Myocyte (in vitro differentiated cells): ENCODE results near the gene ASXL3. TPM values are rescaled to one million over a fixed set of nuclear protein-coding genes. Genes with fewer than 3 reads are reported as not detected.
A peak's percentile ranks its signal among the peaks of the same experiment; 100 is the strongest.

ENCODE experiments used
- DNase-seq: peaks from one replicate; pipeline ENCODE4 v3.0.0-alpha.2; 2012; ENCODE audit warnings: low read depth
- polyA plus RNA-seq: library from polyadenylated mRNA; unstranded; fragments of >200 nt; gene quantifications from one replicate; pipeline ENCODE4 v1.2.1, GENCODE V29; 2012; ENCODE audit warnings: missing spikeins
- total RNA-seq: library from RNA; depleted of rRNA; stranded (reverse); fragments of >200 nt; gene quantifications from 2 replicates; pipeline ENCODE4 v1.2.3, GENCODE V29; 2014

ASXL3 gene
- total RNA-seq = not detected in 2 replicates
- not detected for polyA plus RNA-seq

DNA sequence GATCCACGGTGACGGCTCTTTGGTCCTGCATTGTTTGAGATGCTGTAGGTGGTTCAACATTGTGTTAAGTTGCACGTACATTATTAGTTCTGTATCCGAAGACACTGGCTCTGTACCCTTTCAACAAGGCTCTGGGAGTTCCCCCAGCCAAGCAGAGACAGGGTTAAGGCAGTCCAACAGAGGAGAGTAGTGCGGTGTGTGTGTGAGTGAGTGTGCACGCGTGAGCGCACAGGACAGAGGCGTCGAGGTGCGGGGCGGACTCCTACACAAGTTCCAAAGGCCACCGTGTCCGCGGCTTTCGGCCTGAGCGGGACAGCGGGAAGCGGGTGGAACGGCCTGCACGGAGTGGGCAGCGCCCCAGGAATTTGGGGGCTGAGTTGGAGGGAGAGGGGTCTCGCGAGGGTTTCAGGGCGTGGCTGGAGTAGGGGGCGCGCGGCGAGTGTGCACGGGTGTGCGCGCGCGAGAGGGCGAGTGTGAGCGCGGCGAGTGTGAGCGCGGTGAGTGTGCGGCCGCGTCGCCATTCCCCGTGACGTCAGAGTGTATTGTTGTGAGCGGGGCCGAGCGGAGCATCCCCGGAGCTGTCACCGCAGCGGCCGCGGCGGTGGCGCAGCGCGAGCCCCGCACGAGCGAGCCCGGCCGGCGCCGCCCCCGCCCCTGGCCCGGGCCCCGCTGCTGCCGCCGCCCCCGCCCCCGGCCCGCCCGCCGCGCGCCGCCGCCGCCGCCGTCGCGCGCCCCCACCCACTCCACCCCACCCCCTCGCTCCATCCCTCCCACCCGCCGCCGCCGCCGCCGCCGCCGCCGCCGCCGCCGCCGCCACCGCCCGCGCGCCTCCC lies at the start of gene ASXL3:
TSS of gene ASXL3 (plus strand) at position 535 of the 833 bp plus-strand sequence. CDS start 413 bp downstream, outside the sequence.
- DNase-seq = no peak

DNA sequence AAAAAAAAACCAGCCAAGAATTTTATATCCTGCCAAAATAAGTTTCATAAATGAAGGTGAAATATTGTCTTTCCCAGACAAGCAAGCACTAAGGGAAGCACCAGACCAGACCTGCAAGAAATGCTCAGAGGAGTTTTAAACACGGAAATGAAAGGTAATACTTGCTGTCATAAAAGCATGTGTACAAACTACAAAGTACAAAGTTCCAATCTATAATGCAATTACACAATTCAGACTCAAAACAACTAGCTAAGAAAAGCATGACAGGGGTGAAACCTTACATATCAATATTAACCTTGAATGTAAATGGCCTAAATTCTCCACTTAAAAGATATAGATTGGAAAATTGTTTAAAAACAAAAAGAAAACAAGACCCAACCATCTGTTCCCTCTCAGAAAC lies 45.0 kb upstream of the ASXL3 start:
- DNase-seq = no peak

DNA sequence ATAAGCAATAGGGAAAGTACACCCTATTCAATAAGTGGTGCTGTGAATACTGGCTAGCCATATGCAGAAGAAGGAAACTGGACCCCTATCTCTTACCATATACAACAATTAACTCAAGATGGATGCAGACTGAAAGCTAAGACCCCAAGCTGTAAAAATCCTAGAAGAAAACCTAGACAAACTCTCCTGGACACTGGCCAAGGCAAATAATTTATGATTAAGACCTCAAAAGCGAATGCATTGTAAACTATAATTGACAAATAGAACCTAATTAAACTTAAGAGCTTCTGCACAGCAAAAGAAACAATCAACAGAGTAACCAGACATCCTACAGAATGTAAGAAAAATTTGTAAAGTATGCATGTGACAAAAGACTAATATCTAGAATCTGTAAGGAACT lies 41.1 kb upstream of the ASXL3 start:
- DNase-seq = no peak

DNA sequence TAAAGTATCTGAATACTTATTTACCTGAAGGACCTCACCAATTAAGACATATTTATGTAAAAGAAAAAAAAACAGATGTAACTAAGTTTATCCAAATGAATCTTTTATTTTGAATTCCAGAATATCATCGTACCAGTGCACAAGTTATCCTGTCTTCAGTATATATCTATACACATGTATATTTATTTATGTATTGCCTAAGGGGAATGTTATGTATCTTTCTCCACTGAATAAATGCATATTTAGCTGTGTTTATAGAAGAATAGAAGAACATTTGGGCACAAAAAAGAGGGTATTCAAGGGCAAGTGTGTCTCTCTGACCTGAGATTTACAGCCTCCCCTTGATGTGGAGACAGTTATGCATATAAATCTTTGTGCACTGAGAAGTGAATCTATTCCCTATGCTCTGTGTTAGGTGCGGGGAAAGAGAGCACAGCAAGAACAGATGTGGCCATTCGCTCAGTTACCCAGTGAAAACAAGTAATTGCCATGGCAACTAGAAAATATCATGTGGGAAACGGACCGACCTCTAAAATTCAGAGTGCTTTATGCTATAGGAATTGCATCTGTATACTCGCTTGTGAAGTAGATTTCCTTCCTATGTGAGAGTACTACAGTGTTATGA lies 39.5 kb upstream of the ASXL3 start:
- DNase-seq = no peak

DNA sequence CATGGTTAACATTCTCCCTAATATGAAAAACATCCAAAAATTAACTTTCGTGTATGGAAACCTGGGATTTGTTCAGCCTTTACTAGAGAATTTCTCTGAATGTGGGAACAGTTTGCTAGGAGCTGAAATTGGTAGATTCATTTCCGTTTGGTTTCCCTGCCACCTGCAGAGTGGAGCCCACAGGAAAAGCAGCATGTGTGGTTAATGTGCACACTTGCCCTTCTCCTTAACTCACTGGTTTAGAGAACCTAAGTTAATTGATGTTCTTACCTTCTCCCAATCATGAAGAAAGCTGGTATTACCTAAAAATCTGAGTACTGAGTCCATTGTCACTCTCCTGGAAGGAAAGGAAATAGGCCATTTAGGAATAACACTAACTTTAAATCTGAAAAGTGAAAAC lies 37.6 kb upstream of the ASXL3 start:
- no peak for DNase-seq

DNA sequence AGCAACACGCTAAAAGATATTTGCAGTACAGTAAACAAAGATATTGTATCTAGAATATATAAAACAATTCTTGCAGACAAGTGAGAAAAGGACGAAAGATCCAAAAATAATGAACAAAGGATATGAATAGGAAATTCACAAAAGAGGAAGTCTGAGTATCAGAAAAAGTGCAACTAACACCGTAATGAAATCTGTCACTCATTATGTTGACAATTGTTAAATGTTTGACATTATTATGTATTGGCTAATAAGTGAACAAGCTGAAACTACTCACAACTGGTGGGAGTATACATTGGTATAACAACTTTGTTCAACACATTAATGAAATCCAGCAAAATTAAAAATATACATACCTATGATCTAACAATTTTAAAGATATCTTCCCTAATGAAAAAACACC lies 36.7 kb upstream of the ASXL3 start:
- no peak for DNase-seq

DNA sequence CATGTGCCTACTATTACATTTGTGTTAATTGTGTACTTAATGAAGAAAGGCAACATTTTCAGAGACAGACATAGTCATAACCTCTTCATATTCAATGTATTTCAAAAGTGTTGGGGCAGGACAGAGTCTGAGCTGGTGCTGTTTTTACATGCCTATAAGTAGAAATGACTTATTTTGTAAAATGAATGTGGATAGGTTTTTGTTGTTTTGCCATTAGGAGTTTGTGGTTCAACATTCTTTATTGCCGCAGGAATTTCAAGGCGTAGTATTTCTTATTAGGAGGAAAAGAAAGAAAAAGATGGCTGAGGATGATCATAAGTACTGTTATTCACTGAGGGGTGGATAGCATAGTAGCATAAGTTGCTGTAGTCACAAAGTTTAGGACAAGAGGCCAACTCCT lies 21.2 kb upstream of the ASXL3 start:
- no peak for DNase-seq

DNA sequence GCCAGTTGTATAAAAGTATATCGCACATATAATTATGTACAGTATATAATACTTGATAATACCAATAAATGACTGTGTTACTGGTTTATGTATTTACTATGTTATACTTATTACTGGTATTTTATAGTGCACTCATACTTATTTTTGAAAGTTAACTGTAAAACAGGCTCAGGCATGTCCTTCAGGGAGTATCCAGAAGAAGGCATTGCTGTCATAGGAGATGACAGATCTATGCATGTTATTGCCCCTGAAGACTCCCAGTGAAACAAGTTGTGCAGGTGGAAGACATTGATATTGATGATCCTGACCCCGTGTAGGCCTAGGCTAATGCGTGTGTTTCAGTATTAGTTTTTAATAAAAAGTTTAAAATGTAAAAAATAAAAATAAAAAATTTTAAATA lies 20.3 kb upstream of the ASXL3 start:
- no peak for DNase-seq

DNA sequence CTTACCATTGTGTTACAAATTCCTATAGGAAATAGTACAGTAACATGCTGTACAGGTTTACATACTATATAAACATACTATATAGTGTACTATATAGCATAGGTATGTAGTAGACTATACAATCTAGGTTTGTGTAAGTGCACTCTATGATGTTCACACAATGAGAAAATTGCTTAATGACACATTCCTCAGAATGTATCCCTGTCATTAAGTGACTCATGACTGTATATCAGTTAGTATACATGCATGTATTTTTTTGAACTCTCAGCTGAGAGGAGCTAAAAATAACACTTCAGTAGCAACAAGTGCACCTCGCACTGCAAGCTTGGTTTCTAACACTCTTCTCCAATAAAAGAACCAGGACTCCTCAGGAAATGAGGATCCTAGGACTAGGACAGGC lies 19.5 kb upstream of the ASXL3 start:
- no peak for DNase-seq

DNA sequence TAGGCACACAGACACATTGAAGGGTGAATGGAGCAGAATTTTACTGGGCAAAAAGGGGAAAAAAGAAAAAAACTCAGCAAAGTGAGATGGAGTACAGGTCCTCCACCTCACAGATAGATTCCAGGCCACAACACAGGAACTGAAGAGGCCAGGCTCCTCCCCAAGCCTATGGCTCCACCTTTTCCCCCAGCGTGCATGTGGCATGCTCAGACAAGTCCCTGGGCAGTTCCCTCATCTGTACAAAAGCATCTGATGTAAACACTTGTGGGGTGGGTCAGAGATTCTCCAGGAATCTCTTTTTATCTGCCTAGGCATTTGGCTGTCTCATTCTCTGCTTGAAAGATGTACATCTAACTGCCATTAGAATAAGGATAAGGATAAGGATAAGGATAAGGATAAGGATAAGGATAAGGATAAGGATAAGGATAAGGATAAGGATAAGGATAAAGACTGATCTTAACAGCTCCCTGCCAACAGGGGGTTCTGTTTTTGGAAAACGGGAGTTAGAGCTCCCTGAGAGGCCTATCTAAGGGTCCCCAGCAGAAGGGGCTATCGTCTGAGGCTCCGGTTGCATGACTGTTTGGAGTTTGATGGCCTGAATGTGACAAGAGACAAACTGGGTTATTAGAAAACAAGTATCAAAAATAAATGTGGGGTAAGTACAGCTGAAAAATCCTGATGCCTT lies 17.2 kb upstream of the ASXL3 start:
- no peak for DNase-seq

DNA sequence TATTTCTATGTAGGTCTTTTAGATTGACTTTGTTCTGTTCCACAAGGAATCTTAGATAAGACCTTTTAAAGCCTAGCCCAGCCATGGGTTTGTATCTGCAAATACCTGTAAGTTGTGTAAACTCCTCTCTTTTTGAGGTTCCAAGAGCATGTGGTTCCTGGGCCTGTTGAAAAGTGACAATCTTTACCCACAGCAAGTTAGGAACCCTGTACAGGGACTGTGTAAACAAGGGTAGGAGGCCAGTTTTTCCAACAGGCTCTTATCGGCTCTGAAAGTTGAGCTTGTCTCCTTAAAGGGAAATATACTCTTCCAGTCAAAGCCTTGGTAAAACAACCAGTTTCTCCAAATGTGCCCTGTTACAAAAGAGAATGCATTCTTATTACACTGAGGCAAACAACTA lies 15.3 kb upstream of the ASXL3 start:
- DNase-seq = no peak

DNA sequence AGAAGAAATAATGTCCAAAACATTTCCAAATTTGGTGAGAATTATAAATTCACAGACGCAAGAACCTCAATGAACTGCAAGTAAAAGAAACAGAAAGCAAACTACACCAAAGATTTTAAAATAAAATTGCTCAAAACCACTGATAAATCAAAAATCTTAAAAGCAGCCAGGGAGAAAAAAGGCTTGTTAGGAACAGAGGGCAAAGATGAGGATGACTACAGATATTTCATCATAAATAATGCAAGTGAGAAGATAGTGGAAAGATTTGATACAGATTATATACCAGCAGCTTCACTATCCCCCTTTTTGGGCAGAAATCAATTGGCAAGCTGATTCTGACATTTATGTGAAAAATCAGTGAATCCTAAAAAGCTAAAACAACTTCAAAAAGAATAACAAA lies 10.3 kb upstream of the ASXL3 start:
- DNase-seq = no peak

DNA sequence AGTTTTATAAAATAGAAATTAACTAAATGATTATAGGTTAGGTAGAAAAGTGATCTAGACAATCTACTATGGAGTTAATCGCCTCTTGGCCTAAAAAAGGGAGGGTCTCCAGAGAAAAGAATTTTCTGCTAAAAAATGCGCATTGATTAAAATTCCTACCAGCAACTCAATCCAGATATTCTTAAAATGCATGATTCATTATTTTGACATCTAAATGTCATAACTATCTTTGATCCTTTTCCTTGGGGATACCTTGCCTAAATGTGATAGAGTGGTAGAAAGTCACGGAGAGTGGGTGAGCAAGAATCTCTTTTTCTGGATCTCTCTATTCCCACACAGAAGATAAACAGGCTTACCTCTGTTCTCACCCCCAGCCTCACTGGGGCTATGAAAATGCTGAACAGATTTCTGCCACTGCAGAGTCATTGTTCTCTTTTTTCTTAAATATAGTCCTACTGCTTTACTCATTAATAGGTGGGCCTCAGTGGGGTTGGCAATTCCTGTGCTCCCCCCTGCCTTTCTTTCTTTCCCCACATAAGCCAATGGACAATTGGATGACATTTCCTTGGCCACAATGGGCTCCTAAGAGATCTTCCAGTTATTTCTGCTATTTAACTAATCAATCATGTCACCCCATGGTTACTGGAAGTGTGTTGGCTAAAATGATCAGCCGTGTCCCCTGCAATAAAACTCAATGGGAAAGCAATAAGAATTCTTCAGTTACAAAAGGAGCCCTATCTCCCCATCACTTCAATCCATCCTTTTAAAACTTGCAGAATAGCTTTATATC lies 5.8 kb upstream of the ASXL3 start:
- DNase-seq = no peak

DNA sequence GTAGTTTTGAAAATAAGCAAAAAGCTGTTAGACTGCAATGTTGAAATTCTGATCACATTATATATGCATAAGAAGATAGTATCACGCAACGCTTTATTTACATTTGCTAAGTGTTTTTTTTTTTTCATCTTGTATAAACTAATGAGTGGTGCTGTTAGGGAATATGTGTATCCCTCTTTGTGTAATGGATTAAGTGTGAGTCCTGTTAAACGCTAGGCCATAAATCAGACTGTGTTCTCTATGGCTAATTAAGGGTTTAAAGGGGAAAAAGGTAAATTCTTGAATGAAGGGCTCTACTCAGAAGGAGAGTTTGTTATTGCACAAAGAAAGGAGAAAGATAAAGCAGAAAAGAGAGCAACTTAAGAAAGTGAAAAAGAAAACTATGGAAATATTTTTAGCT lies 4.8 kb upstream of the ASXL3 start:
- DNase-seq = no peak

DNA sequence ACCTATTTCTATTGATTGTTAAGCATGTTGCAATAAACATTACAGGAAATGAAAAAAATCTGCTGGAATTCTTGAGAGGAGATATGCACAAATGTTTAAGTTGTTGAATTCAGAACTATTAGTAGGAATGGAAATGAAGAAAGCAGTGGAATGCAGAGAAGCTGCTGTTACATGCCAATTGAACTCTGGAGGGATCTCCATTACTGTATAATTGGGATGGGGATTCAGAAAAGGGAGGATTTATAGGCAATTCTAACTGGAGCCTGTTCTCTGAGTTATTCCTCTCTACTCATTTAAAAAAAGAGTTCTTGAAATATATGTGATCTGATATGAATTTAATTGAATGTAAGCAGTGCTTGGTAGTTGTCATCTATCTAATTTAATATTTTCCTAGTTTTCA lies 2.6 kb upstream of the ASXL3 start:
- no peak for DNase-seq

DNA sequence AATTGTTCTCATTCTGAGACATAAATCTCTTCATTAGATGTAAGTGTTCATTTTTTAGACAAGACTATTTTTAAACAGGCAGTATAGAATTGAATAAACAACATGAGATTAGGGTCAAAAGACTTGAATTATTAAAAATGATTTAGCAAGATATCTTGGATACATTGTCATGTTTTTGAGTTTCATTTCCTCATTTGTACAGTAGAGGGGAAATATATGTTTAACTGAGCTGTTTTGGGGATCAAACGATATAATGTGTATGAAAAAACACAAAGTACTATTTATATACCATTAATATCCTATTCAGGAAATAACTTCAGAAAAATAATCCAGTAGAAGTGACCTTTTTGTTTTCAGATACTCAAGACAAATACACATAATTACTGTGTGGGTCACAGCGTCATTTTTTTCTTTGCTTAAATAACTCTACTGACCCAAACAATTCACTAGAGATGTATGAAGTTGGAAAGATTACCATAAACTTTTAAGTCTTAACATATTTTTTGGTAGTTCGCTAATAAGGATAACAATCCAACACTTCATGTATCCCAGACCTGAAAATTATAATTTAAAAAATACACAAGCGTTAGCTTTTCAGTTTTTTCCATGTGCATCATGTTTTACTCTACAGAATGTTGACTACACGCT lies 896 bp upstream of the ASXL3 start:
- DNase-seq = no peak

DNA sequence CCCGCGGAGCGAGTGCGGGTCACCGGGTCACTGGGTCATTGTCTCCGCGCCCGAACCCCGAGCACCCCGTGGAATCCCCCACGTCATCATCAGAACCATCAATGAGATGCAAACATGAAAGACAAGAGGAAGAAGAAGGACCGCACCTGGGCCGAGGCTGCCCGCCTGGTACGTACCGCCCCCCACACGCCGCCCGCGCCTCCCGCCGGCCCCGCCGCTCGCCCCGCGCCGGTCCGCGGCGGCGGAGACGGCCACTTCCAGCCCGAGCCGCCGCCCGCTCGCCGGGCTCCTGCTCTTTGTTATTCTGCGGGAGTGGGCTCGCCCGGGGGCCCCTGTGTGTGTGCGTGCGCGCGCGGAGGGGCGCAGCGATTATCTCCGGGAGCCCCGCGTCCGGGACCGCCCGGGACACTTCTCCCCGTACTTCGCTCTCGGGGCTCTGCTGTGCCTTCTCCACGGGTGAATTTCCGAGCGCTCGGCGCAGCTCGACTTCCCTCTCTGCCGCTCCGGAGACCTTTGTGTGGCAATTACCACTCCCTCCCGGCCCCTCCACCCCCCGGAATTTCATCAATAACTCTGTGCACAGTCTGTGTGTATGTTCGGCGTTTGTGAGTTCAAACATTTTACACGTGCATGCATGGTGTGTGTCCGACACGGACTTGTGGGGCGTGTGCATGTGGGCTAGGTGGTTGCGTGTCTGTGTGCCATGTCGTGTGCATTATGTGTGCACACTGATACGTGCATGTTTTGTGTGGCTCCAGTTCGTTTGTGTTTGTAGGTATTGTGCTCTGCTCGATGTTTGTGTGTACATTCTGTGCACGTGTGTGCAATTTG lies 714 bp downstream of the ASXL3 start:
- peak; percentile 5 for DNase-seq

DNA sequence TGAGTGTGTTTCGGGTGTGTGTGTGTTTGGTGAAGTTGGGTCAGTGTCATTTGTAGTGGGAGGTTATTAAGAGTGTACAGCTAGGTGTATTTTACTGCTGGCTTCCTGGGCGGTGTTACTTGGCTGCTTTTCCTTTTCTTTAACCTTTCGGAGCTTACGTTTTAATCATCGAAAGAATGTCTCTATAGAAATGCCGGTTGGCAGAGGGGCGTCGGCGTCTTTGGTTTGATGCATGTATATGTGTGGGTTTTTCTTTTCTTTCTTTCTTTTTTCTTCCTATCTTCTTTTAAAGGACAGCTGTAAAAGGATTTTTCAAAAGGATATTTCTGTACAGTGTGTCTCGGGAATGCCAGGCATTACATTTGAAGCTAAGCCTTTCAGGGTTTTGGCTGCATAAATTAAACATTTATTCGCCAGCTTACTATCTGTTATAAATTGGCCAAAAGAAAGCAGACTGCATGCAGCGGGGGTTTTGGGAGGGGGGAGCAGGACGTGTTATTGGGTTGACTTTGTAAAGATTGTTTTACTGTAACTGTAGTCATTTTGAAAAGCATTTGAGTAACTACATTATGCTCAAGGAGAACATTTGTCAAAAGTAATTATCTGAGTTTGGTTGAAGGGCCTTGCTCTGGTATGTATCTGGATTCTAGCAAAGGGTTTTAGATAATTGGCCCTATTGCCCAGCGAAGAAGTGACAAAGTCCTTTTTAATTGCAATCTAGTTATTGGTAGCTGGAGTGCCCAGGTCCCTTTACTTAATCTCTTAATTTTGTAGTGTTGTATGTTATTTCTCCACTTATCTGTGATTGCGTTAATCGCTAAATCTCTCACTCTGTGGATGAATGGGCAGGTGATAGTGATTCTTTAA lies 1.6 kb downstream of the ASXL3 start:
- no peak for DNase-seq

DNA sequence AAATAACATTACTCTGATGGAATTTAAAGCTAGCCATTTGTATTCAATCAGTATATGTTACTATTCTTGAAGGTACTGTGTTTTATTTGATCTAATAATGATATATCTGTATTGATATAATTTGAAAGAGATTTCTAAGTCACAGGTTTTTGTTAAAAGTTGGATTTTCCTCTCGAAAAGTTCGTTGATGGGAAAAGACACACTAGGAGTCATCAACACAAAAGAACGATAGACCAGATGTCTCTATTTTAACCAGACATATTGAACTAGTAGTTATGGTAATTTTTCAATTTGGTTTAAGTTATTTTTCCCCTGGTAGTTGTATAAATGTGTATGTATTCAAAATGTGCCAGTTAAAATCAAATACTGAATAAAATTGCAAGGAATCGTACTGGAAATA lies 2.5 kb downstream of the ASXL3 start:
- no peak for DNase-seq
